GM23338 (cell line): Measurements from ENCODE around the gene RARRES2. TPM values are rescaled to one million over a fixed set of nuclear protein-coding genes. Genes with fewer than 3 reads are reported as not detected.

Experiments used
- ATAC-seq: fragments of 200-7000 bp; cut with Tn5 transposase; 3 replicates; pipeline ENCODE4 v1.9.1; 2020
- DNase-seq: peaks from one replicate; pipeline ENCODE4 v3.0.0-alpha.2; 2015; ENCODE audit warnings: low spot score
- H2AFZ ChIP-seq: fragments of 200-600 bp; sonication (generic); 2 replicates; pipeline ENCODE4 v1.8.0; 2016; ENCODE audit warnings: antibody characterized with exemption, mild to moderate bottlenecking, moderate library complexity
- H3F3A ChIP-seq: fragments of 200-600 bp; sonication (generic); replicated peaks from 2 replicates; pipeline ENCODE4 v1.8.0; 2017; ENCODE audit warnings: antibody characterized with exemption, mixed run types, low read depth
- H3K27ac ChIP-seq: fragments of 200-600 bp; sonication (generic); 2 replicates; pipeline ENCODE4 v1.6.1; 2016; ENCODE audit warnings: low read depth
- H3K27me3 ChIP-seq: fragments of 200-600 bp; sonication (generic); 2 replicates; pipeline ENCODE4 v1.8.0; 2016; ENCODE audit warnings: mild to moderate bottlenecking, mixed run types, moderate library complexity; ENCODE audit not compliant: insufficient read depth
- H3K36me3 ChIP-seq: fragments of 200-600 bp; sonication (generic); 2 replicates; pipeline ENCODE4 v1.8.0; 2016; ENCODE audit warnings: mild to moderate bottlenecking; ENCODE audit not compliant: insufficient read depth
- H3K4me1 ChIP-seq: fragments of 200-600 bp; sonication (generic); 2 replicates; pipeline ENCODE4 v1.8.0; 2016; ENCODE audit warnings: mild to moderate bottlenecking, moderate library complexity; ENCODE audit not compliant: insufficient read depth
- H3K4me2 ChIP-seq: fragments of 200-600 bp; sonication (generic); 2 replicates; pipeline ENCODE4 v1.7.1; 2017; ENCODE audit warnings: mixed run types
- H3K4me3 ChIP-seq: fragments of 200-600 bp; sonication (generic); 2 replicates; pipeline ENCODE4 v1.6.1; 2016; ENCODE audit warnings: mixed run types
- H3K79me2 ChIP-seq: fragments of 200-600 bp; sonication (generic); replicated peaks from 2 replicates; pipeline ENCODE4 v1.8.0; 2017; ENCODE audit warnings: mild to moderate bottlenecking; ENCODE audit not compliant: insufficient read depth
- H3K9me2 ChIP-seq: fragments of 200-600 bp; sonication (generic); 2 replicates; pipeline ENCODE4 v1.8.0; 2017; ENCODE audit not compliant: insufficient read depth
- H4K20me1 ChIP-seq: fragments of 200-600 bp; sonication (generic); replicated peaks from 2 replicates; pipeline ENCODE4 v1.8.0; 2017; ENCODE audit warnings: mild to moderate bottlenecking; ENCODE audit not compliant: insufficient read depth
- H3K27ac Mint-ChIP-seq: 2 replicates; pipeline ENCODE4 v1.8.0; 2020; ENCODE audit warnings: inconsistent platforms, mild to moderate bottlenecking, moderate library complexity, mixed read lengths
- H3K27me3 Mint-ChIP-seq: 3 replicates; pipeline ENCODE4 v1.8.0; 2022; ENCODE audit warnings: low read depth, mild to moderate bottlenecking, moderate library complexity, mixed read lengths, inconsistent platforms; ENCODE audit not compliant: insufficient read depth, poor library complexity
- H3K36me3 Mint-ChIP-seq: 3 replicates; pipeline ENCODE4 v1.8.0; 2021; ENCODE audit warnings: low read depth, mild to moderate bottlenecking, inconsistent platforms, moderate library complexity, mixed read lengths
- H3K4me1 Mint-ChIP-seq: 3 replicates; pipeline ENCODE4 v1.8.0; 2020; ENCODE audit warnings: mild to moderate bottlenecking, inconsistent platforms, mixed read lengths
- H3K4me3 Mint-ChIP-seq: 3 replicates; pipeline ENCODE4 v1.8.0; 2021; ENCODE audit warnings: moderate library complexity, mild to moderate bottlenecking, inconsistent platforms, mixed read lengths
- H3K9me3 Mint-ChIP-seq: 3 replicates; pipeline ENCODE4 v1.8.0; 2020; ENCODE audit warnings: moderate library complexity, mild to moderate bottlenecking, inconsistent platforms, mixed read lengths
- NANOG ChIP-seq: IDR thresholded peaks from 2 replicates; pipeline ENCODE4 v1.6.1; 2016; ENCODE audit warnings: antibody characterized with exemption, borderline replicate concordance
- STAT1 ChIP-seq: IDR thresholded peaks from one replicate; pipeline ENCODE4 v1.6.1; 2016; ENCODE audit warnings: antibody characterized with exemption; ENCODE audit not compliant: unreplicated experiment
- ZNF114 ChIP-seq: fragments of 250-450 bp; sonication (Bioruptor Pico); IDR thresholded peaks from 2 replicates; pipeline ENCODE4 v1.5.0; 2020; ENCODE audit warnings: mild to moderate bottlenecking, moderate library complexity
- polyA plus RNA-seq: library from polyadenylated mRNA; unstranded; fragments of >200 nt; fragmentation: Nextera tagmentation; extraction: Ambion mirVana; gene quantifications from 2 replicates; pipeline ENCODE4 v1.2.1, GENCODE V29; 2016
- total RNA-seq: library from RNA; depleted of rRNA; stranded (reverse); fragments of >200 nt; shearing (Covaris generic); gene quantifications from 2 replicates; pipeline ENCODE4 v1.2.3, GENCODE V29; 2014
- TF ChIP-seq, protein P1 (sequence below): fragments of 250-450 bp; sonication (Bioruptor Pico); IDR thresholded peaks from 2 replicates; pipeline ENCODE4 v1.5.0; 2020; ENCODE audit warnings: mild to moderate bottlenecking, moderate library complexity
- TF ChIP-seq, protein P2 (sequence below): IDR thresholded peaks from 2 replicates; pipeline ENCODE4 v1.6.1; 2016; ENCODE audit warnings: antibody characterized with exemption
- TF ChIP-seq, protein P3 (sequence below), 2 experiments: fragments of 200-600 bp in 1 of 2; sonication (generic) in 1 of 2; conservative IDR thresholded peaks; 2 replicates each; pipeline versions ENCODE4 v1.5.1 to v1.6.1; 2016 to 2017; ENCODE audit warnings: antibody characterized with exemption in 2 of 2, low read depth in 2 of 2, mild to moderate bottlenecking in 2 of 2, moderate library complexity in 1 of 2

Gene RARRES2
- total and polyA plus RNA-seq, 2 experiments from 2014 or later, result 169 to 314 TPM

DNA sequence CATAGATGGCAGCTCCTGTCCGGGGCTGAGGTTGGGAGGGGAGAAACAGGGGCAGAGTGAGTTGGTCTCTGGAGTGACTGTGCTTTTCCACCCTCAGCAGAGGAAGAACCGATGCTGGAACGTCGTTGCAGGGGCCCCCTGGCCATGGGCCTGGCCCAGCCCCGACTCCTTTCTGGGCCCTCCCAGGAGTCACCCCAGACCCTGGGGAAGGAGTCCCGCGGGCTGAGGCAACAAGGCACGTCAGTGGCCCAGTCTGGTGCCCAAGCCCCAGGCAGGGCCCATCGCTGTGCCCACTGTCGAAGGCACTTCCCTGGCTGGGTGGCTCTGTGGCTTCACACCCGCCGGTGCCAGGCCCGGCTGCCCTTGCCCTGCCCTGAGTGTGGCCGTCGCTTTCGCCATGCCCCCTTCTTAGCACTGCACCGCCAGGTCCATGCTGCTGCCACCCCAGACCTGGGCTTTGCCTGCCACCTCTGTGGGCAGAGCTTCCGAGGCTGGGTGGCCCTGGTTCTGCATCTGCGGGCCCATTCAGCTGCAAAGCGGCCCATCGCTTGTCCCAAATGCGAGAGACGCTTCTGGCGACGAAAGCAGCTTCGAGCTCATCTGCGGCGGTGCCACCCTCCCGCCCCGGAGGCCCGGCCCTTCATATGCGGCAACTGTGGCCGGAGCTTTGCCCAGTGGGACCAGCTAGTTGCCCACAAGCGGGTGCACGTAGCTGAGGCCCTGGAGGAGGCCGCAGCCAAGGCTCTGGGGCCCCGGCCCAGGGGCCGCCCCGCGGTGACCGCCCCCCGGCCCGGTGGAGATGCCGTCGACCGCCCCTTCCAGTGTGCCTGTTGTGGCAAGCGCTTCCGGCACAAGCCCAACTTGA is 29.9 kb upstream of the RARRES2 start:
- H3K79me2 ChIP-seq, result peaks cover 47% of the 10 kb centered on the region
- Mint-ChIP-seq H3K27me3 (peaks cover 30% of the 10 kb centered on the region), H3K4me3 (no peak overlapping the region), H3K4me1 (peaks cover 58% of the 10 kb centered on the region), H3K36me3 (peaks cover 58% of the 10 kb centered on the region), H3K9me3 (no peaks in the 10 kb centered on the region), H3K27ac (peak overlapping the region; percentile 100; the same call in 1 of the 2 replicates)
- H3K4me3 ChIP-seq, result no peak overlapping the region
- peak overlapping the region; percentile 96 for H3K27ac ChIP-seq
- H3F3A ChIP-seq, result peaks cover 26% of the 10 kb centered on the region
- no peak for ATAC-seq
- peaks cover 46% of the 10 kb centered on the region for H3K4me1 ChIP-seq
- DNase-seq, result no peak
- H3K9me2 ChIP-seq, result no peaks in the 10 kb centered on the region
- TF ChIP-seq, protein P1, sequence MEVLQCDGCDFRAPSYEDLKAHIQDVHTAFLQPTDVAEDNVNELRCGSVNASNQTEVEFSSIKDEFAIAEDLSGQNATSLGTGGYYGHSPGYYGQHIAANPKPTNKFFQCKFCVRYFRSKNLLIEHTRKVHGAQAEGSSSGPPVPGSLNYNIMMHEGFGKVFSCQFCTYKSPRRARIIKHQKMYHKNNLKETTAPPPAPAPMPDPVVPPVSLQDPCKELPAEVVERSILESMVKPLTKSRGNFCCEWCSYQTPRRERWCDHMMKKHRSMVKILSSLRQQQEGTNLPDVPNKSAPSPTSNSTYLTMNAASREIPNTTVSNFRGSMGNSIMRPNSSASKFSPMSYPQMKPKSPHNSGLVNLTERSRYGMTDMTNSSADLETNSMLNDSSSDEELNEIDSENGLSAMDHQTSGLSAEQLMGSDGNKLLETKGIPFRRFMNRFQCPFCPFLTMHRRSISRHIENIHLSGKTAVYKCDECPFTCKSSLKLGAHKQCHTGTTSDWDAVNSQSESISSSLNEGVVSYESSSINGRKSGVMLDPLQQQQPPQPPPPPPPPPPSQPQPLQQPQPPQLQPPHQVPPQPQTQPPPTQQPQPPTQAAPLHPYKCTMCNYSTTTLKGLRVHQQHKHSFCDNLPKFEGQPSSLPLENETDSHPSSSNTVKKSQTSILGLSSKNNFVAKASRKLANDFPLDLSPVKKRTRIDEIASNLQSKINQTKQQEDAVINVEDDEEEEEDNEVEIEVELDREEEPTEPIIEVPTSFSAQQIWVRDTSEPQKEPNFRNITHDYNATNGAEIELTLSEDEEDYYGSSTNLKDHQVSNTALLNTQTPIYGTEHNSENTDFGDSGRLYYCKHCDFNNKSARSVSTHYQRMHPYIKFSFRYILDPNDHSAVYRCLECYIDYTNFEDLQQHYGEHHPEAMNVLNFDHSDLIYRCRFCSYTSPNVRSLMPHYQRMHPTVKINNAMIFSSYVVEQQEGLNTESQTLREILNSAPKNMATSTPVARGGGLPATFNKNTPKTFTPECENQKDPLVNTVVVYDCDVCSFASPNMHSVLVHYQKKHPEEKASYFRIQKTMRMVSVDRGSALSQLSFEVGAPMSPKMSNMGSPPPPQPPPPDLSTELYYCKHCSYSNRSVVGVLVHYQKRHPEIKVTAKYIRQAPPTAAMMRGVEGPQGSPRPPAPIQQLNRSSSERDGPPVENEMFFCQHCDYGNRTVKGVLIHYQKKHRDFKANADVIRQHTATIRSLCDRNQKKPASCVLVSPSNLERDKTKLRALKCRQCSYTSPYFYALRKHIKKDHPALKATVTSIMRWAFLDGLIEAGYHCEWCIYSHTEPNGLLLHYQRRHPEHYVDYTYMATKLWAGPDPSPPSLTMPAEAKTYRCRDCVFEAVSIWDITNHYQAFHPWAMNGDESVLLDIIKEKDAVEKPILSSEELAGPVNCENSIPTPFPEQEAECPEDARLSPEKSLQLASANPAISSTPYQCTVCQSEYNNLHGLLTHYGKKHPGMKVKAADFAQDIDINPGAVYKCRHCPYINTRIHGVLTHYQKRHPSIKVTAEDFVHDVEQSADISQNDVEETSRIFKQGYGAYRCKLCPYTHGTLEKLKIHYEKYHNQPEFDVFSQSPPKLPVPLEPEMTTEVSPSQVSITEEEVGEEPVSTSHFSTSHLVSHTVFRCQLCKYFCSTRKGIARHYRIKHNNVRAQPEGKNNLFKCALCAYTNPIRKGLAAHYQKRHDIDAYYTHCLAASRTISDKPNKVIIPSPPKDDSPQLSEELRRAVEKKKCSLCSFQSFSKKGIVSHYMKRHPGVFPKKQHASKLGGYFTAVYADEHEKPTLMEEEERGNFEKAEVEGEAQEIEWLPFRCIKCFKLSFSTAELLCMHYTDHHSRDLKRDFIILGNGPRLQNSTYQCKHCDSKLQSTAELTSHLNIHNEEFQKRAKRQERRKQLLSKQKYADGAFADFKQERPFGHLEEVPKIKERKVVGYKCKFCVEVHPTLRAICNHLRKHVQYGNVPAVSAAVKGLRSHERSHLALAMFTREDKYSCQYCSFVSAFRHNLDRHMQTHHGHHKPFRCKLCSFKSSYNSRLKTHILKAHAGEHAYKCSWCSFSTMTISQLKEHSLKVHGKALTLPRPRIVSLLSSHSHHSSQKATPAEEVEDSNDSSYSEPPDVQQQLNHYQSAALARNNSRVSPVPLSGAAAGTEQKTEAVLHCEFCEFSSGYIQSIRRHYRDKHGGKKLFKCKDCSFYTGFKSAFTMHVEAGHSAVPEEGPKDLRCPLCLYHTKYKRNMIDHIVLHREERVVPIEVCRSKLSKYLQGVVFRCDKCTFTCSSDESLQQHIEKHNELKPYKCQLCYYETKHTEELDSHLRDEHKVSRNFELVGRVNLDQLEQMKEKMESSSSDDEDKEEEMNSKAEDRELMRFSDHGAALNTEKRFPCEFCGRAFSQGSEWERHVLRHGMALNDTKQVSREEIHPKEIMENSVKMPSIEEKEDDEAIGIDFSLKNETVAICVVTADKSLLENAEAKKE (CRISPR knock-in tag), result no peak
- TF ChIP-seq STAT1, result no peak
- no peak for TF ChIP-seq NANOG
- TF ChIP-seq ZNF114, result no peak
- TF ChIP-seq, protein P2, sequence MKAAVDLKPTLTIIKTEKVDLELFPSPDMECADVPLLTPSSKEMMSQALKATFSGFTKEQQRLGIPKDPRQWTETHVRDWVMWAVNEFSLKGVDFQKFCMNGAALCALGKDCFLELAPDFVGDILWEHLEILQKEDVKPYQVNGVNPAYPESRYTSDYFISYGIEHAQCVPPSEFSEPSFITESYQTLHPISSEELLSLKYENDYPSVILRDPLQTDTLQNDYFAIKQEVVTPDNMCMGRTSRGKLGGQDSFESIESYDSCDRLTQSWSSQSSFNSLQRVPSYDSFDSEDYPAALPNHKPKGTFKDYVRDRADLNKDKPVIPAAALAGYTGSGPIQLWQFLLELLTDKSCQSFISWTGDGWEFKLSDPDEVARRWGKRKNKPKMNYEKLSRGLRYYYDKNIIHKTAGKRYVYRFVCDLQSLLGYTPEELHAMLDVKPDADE, result no peak
- TF ChIP-seq, protein P3, sequence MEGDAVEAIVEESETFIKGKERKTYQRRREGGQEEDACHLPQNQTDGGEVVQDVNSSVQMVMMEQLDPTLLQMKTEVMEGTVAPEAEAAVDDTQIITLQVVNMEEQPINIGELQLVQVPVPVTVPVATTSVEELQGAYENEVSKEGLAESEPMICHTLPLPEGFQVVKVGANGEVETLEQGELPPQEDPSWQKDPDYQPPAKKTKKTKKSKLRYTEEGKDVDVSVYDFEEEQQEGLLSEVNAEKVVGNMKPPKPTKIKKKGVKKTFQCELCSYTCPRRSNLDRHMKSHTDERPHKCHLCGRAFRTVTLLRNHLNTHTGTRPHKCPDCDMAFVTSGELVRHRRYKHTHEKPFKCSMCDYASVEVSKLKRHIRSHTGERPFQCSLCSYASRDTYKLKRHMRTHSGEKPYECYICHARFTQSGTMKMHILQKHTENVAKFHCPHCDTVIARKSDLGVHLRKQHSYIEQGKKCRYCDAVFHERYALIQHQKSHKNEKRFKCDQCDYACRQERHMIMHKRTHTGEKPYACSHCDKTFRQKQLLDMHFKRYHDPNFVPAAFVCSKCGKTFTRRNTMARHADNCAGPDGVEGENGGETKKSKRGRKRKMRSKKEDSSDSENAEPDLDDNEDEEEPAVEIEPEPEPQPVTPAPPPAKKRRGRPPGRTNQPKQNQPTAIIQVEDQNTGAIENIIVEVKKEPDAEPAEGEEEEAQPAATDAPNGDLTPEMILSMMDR (conservative IDR thresholded peaks at IDR 0.05; ENCODE audit: low read depth in 2 of 2), result no peak
- H4K20me1 ChIP-seq, result peaks cover 5% of the 10 kb centered on the region
- H3K27me3 ChIP-seq, result no peaks in the 10 kb centered on the region
- H3K4me2 ChIP-seq, result peak overlapping the region; percentile 96; the same call in 1 of the 2 replicates
- H2AFZ ChIP-seq, result no peak overlapping the region
- 0 out of 2 replicates have a peak, but pooled peaks cover 3% of the 10 kb centered on the region for H3K36me3 ChIP-seq
